Kidney (tissue), 14 donors: ENCODE measurements around the gene HOXB2. TPM values are rescaled to one million over a fixed set of nuclear protein-coding genes. Genes with fewer than 3 reads are reported as not detected.

Experiments
- DNase-seq, 5 donors: peaks; one replicate each; pipeline ENCODE4 v3.0.0-alpha.2; 2013 to 2020
- FAIRE-seq: peaks from 2 replicates; lab custom pipeline; 2012; peaks lifted over from hg19 to GRCh38; lab: Jason Lieb, UNC
- H3K27ac ChIP-seq, 2 donors: one replicate each; pipeline ENCODE4 v1.7.0; 2013; ENCODE audit warnings: low read depth in 2 of 2, low read length in 2 of 2, inconsistent platforms in 1 of 2
- H3K27me3 ChIP-seq: one replicate; pipeline ENCODE4 v1.7.1; 2013; ENCODE audit warnings: low read length, inconsistent platforms; ENCODE audit not compliant: control insufficient read depth, insufficient read depth
- H3K36me3 ChIP-seq, 3 donors: one replicate each; pipeline versions ENCODE4 v1.7.0 to v1.7.1; 2013; ENCODE audit warnings: low read length in 3 of 3, control low read depth in 1 of 3, inconsistent platforms in 1 of 3; ENCODE audit not compliant: insufficient read depth in 3 of 3, control insufficient read depth in 2 of 3
- H3K4me1 ChIP-seq, 3 donors: one replicate each; pipeline versions ENCODE4 v1.7.0 to v1.7.1; 2013; ENCODE audit warnings: low read length in 3 of 3, inconsistent platforms in 1 of 3, low read depth in 1 of 3; ENCODE audit not compliant: control insufficient read depth in 2 of 3, insufficient read depth in 2 of 3
- H3K4me3 ChIP-seq, 3 donors: one replicate each; pipeline versions ENCODE4 v1.7.0 to v1.8.1; 2013; ENCODE audit warnings: low read length in 3 of 3, control low read depth in 1 of 3, inconsistent platforms in 1 of 3
- H3K9ac ChIP-seq, 3 donors: one replicate each; pipeline versions ENCODE4 v1.7.0 to v1.7.1; 2013; ENCODE audit warnings: low read length in 3 of 3, control low read depth in 1 of 3, inconsistent platforms in 1 of 3
- H3K9me3 ChIP-seq, 3 donors: one replicate each; pipeline versions ENCODE4 v1.7.0 to v1.7.1; 2013; ENCODE audit warnings: low read length in 3 of 3, control low read depth in 1 of 3, inconsistent platforms in 1 of 3; ENCODE audit not compliant: control insufficient read depth in 2 of 3, insufficient read depth in 1 of 3
- intact Hi-C: fragments of 100-400 bp; cut with DNase I; formaldehyde crosslinking; loops from one replicate; pipeline ENCODE4 v1.11.1; 2022
- polyA plus RNA-seq: library from polyadenylated mRNA; stranded (reverse); fragments of 350-450 nt; fragmentation: Illumina TruSeq; extraction: RNeasy Lipid Tissue Mini Kit (QIAGEN cat#74804); gene quantifications from one replicate; pipeline ENCODE4 v1.2.3, GENCODE V29; 2014; ENCODE audit warnings: low read depth, low replicate concordance; ENCODE audit not compliant: insufficient read depth
- total RNA-seq: library from RNA; stranded (reverse); fragmentation: NEBNext Ultra II Directional; extraction: Animal tissue kit (Norgen Biotek cat#: 25700); gene quantifications from one replicate; pipeline ENCODE4 v1.2.1, GENCODE V29; 2021
- TF ChIP-seq, protein P1 (sequence below): IDR thresholded peaks from 3 replicates; pipeline ENCODE4 v1.5.1; 2012; ENCODE audit warnings: mild to moderate bottlenecking, moderate library complexity, borderline replicate concordance; ENCODE audit not compliant: insufficient read depth; ENCODE audit errors: extremely low read depth
- donor health status: control.
- donor health status: control.
- donor health status: control.
- donor health status: control.
- donor health status: control.
- donor health status: DM: yes; HTN: yes; CAD: no.
- donor health status: Normal renal cell carcinoma (clear cell type).

The HOXB2 gene
- total and polyA plus RNA-seq, 2 donors from 2014 or later = 30.7 to 61.9 TPM

DNA sequence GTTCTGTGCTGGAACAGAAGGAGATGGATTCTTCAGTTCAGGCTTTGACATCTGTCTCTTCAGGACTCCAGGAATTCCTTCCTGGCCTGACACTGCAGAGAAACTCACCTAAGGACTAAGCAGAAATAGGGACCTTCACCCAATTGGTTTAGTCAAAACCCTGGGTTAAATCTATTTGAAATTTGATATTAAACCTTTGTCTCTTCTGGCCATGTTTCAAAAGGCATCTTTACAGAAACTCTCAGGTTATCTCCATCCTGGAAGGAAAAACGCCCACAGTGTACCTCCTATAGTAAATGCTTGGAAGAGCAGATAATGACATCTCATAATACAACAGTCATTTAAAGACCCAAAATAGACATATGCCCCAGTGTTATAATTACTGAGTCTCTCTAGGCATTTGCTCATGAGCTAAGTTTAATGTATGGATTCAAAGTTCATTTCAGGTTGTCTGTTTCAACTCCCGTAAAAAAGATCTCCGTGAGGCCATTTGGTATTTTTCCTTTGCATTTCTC lies 38.9 kb upstream of the HOXB2 start:
- TF ChIP-seq, protein P1, sequence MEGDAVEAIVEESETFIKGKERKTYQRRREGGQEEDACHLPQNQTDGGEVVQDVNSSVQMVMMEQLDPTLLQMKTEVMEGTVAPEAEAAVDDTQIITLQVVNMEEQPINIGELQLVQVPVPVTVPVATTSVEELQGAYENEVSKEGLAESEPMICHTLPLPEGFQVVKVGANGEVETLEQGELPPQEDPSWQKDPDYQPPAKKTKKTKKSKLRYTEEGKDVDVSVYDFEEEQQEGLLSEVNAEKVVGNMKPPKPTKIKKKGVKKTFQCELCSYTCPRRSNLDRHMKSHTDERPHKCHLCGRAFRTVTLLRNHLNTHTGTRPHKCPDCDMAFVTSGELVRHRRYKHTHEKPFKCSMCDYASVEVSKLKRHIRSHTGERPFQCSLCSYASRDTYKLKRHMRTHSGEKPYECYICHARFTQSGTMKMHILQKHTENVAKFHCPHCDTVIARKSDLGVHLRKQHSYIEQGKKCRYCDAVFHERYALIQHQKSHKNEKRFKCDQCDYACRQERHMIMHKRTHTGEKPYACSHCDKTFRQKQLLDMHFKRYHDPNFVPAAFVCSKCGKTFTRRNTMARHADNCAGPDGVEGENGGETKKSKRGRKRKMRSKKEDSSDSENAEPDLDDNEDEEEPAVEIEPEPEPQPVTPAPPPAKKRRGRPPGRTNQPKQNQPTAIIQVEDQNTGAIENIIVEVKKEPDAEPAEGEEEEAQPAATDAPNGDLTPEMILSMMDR = no peak
- H3K9me3 ChIP-seq = no peaks in the 10 kb centered on the region
- H3K4me3 ChIP-seq = peak overlapping the region; percentile 3 to 77 (median 42)
- peaks cover 12 to 31% (median 16%) of the 10 kb centered on the region in 3 donors for H3K4me1 ChIP-seq
- DNase-seq = no peak
- H3K36me3 ChIP-seq = peaks cover 0 to 2% (median 0%) of the 10 kb centered on the region in 3 donors
- H3K9ac ChIP-seq = peak overlapping the region; percentile 83 to 96 (median 91)
- peak overlapping the region; percentile 97 to 98 for H3K27ac ChIP-seq
- H3K27me3 ChIP-seq = no peaks in the 10 kb centered on the region
- intact Hi-C loops = no loop called here
- no peak for FAIRE-seq

DNA sequence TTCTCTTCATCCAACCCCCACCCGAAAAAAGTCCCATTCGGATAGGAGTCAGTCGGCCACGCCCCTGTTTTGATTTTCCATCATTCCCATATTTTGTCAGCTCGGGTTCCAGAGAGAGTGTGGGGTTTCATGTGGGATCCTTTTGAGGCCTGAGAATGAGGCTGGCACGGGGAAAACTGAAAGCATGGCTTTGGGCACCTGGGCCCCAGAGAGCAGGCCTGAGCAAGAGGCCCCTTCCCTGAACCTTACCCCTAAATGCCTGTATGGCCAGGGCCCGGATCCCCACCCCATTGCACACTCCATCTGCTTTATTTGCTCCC lies 37.8 kb upstream of the HOXB2 start:
- H3K4me1 ChIP-seq = peaks cover 12 to 28% (median 16%) of the 10 kb centered on the region in 3 donors
- intact Hi-C loops = no loop called here
- no peaks in the 10 kb centered on the region for H3K27me3 ChIP-seq
- FAIRE-seq (no peak), DNase-seq (peak in 1 of 5 donors; percentile 31)
- H3K4me3 ChIP-seq = peak overlapping the region; percentile 57 to 78 (median 77)
- H3K9ac ChIP-seq = peak overlapping the region; percentile 83 to 96 (median 91)
- peaks cover 0 to 2% (median 0%) of the 10 kb centered on the region in 3 donors for H3K36me3 ChIP-seq
- TF ChIP-seq, protein P1 = no peak
- H3K9me3 ChIP-seq = no peaks in the 10 kb centered on the region
- peak overlapping the region; percentile 97 to 98 for H3K27ac ChIP-seq

DNA sequence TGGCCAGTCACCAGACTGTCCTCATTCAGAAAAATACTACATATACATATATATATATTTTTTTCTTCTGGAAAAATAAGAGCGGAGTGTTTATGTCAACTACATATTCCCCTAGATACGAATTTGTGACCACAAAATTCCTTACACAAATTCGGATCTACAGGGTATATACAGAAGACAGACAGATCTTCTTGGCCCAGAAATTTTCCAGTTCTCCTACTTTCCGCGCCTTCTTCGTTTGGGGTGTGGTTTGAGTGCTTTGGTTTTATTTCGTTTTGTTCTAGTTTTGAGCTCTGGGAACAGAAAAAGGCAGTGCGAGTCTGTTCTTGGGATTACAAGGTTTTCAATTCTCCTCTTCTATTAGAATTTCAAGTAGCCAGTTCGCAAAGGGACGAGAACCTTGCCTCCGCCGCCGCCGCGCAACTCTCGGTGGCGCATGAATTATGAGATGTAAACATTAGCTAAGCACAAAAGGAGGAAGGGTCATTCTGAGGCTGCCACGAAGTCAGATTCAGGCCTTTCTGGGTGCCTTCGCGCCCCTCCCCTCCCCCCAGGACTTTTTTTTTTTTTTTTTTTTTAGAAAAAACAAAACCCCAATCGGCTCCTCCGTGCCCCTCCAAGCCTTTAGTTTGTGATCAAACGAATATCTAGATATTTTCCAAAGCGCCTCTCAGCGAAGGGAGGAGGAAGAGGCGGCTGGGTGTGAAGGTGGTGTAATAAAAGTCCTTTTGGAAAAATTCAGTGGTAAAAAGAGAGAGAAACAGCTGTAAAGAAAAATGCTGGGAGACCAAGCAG lies 35.0 kb upstream of the HOXB2 start:
- Histone ChIP-seq H3K4me1 (peaks cover 9 to 27% (median 10%) of the 10 kb centered on the region in 3 donors), H3K27me3 (no peaks in the 10 kb centered on the region), H3K27ac (peak overlapping the region; percentile 97 to 98), H3K36me3 (peaks cover 0 to 2% (median 0%) of the 10 kb centered on the region in 3 donors), H3K9me3 (no peaks in the 10 kb centered on the region), H3K9ac (peak overlapping the region; percentile 48 to 96 (median 91)), H3K4me3 (peak overlapping the region; percentile 46 to 77 (median 54))
- TF ChIP-seq, protein P1 = no peak
- no peak for FAIRE-seq
- peak in 4 of 5 donors; percentile 81 to 90 (median 86) for DNase-seq
- intact Hi-C loops = loop anchor here (5.0 kb wide), 1 partner anchor 38 kb away; no protein-coding TSS in a partner anchor
